Nephron (organoid): ENCODE measurements around the gene GBF1.
A peak's percentile ranks its signal among the peaks of the same experiment; 100 is the strongest.

Experiments used
- H3K27ac Mint-ChIP-seq, 3 experiments: 2 replicates each; pipeline ENCODE4 v1.8.0; 2020; ENCODE audit warnings: mixed read lengths in 3 of 3, mild to moderate bottlenecking in 2 of 3, moderate library complexity in 1 of 3
- H3K27me3 Mint-ChIP-seq: 2 replicates; pipeline ENCODE4 v1.8.0; 2021; ENCODE audit warnings: low read depth, mild to moderate bottlenecking, moderate library complexity, mixed read lengths
- H3K36me3 Mint-ChIP-seq: 2 replicates; pipeline ENCODE4 v1.8.0; 2020; ENCODE audit warnings: low read depth, mixed read lengths
- H3K4me1 Mint-ChIP-seq: 2 replicates; pipeline ENCODE4 v1.8.0; 2020; ENCODE audit warnings: mixed read lengths
- H3K4me3 Mint-ChIP-seq, 3 experiments: 2 replicates each; pipeline ENCODE4 v1.8.0; 2020; ENCODE audit warnings: mild to moderate bottlenecking in 3 of 3, mixed read lengths in 3 of 3, moderate library complexity in 2 of 3
- H3K9me3 Mint-ChIP-seq: 2 replicates; pipeline ENCODE4 v1.8.0; 2020; ENCODE audit warnings: mixed read lengths
- CTCF ChIP-seq, 3 experiments: fragments of 200-600 bp; sonication (generic); IDR thresholded peaks; one replicate each; pipeline ENCODE4 v1.5.0; 2021; ENCODE audit warnings: antibody characterized with exemption in 3 of 3; ENCODE audit not compliant: unreplicated experiment in 3 of 3

GBF1 gene

GRCh38 chr10:102225646-102226541 is 19.4 kb upstream of the GBF1 start, which contains the start of gene ELOVL3:
TSS of gene ELOVL3 (plus strand) at chr10:102226299. CDS start at chr10:102226549, 250 bp downstream.
- TF ChIP-seq CTCF (IDR thresholded peaks at IDR 0.05; ENCODE audit: unreplicated experiment in 3 of 3): no peak
- no peaks in the 10 kb centered on the region for H3K9me3 Mint-ChIP-seq
- H3K27ac Mint-ChIP-seq: peak within 1 kb of the TSS; percentile 88 to 96 (median 94)
- peaks cover 55% of the 10 kb centered on the region for H3K27me3 Mint-ChIP-seq
- H3K4me1 Mint-ChIP-seq: peaks cover 35% of the 10 kb centered on the region
- H3K4me3 Mint-ChIP-seq: peak within 1 kb of the TSS; percentile 74 to 80 (median 78)
- no peaks in the 10 kb centered on the region for H3K36me3 Mint-ChIP-seq

GRCh38 chr10:102226542-102226870 is 18.8 kb upstream of the GBF1 start:
- Mint-ChIP-seq H3K27me3 (peaks cover 61% of the 10 kb centered on the region), H3K4me3 (peak overlapping the region; percentile 74 to 80 (median 78)), H3K36me3 (no peaks in the 10 kb centered on the region), H3K9me3 (no peaks in the 10 kb centered on the region), H3K27ac (peak overlapping the region in 2 of 3 experiments; percentile 88 to 96), H3K4me1 (peaks cover 35% of the 10 kb centered on the region)
- TF ChIP-seq CTCF (IDR thresholded peaks at IDR 0.05; ENCODE audit: unreplicated experiment in 3 of 3): no peak

GRCh38 chr10:102227050-102227449 is 18.3 kb upstream of the GBF1 start:
- no peaks in the 10 kb centered on the region for H3K9me3 Mint-ChIP-seq
- no peak overlapping the region for H3K27ac Mint-ChIP-seq
- H3K4me1 Mint-ChIP-seq: peaks cover 35% of the 10 kb centered on the region
- no peak for TF ChIP-seq CTCF (IDR thresholded peaks at IDR 0.05; ENCODE audit: unreplicated experiment in 3 of 3)
- peak overlapping the region in 1 of 3 experiments; percentile 30 for H3K4me3 Mint-ChIP-seq
- H3K27me3 Mint-ChIP-seq: peaks cover 67% of the 10 kb centered on the region
- no peaks in the 10 kb centered on the region for H3K36me3 Mint-ChIP-seq

GRCh38 chr10:102229810-102230263 is 15.5 kb upstream of the GBF1 start:
- H3K9me3 Mint-ChIP-seq: no peaks in the 10 kb centered on the region
- peak overlapping the region; percentile 72 to 81 (median 79) for H3K4me3 Mint-ChIP-seq
- peak; percentile 94 to 99 (median 98) for TF ChIP-seq CTCF (IDR thresholded peaks at IDR 0.05; ENCODE audit: unreplicated experiment in 3 of 3)
- peaks cover 52% of the 10 kb centered on the region for H3K4me1 Mint-ChIP-seq
- peak overlapping the region in 1 of 3 experiments; percentile 25 for H3K27ac Mint-ChIP-seq
- H3K36me3 Mint-ChIP-seq: no peaks in the 10 kb centered on the region
- peaks cover 80% of the 10 kb centered on the region for H3K27me3 Mint-ChIP-seq

- Mint-ChIP-seq H3K27ac (peak overlapping the region in 1 of 3 experiments; percentile 25), H3K27me3 (peaks cover 81% of the 10 kb centered on the region)
- TF ChIP-seq CTCF (IDR thresholded peaks at IDR 0.05; ENCODE audit: unreplicated experiment in 3 of 3): no peak
Measured at GRCh38 chr10:102230264-102230860, 15.0 kb upstream of the GBF1 start.

More at GRCh38 chr10:102230264-102230860, 15.0 kb upstream of the GBF1 start:
- no peaks in the 10 kb centered on the region for H3K9me3 Mint-ChIP-seq
- peaks cover 52% of the 10 kb centered on the region for H3K4me1 Mint-ChIP-seq
- H3K36me3 Mint-ChIP-seq: no peaks in the 10 kb centered on the region
- peak overlapping the region; percentile 72 to 81 (median 79) for H3K4me3 Mint-ChIP-seq
